ENCODE measurements around the gene TP53I11.

GRCh38 chr11:44936525-44936924 is 14.2 kb downstream of the TP53I11 start:
- TF ChIP-seq CTCF (conservative IDR thresholded peaks at IDR 0.05 in 1 of 2, IDR thresholded peaks at IDR 0.05 in 1 of 2; ENCODE audit: extremely low read depth in 1 of 2, insufficient read depth in 1 of 2, low read depth in 1 of 2, low read length in 2 of 2) = peak; percentile 82 to 94
- no peak for TF ChIP-seq EZH2 (IDR thresholded peaks at IDR 0.05; ENCODE audit: borderline replicate concordance, low read length)

All from mammary epithelial cell (primary cell).